Placental epithelial cell (primary cell): ENCODE results near the gene EFCAB6. TPM values are rescaled to one million over a fixed set of nuclear protein-coding genes. Genes with fewer than 3 reads are reported as not detected.

Experiments used
- small RNA-seq: library from RNA; depleted of rRNA; stranded (forward); fragments of <200 nt; gene quantifications from one replicate; pipeline ENCODE3, GENCODE V24; 2012
- total RNA-seq: library from RNA; depleted of rRNA; stranded (reverse); fragments of >200 nt; gene quantifications from 2 replicates; pipeline ENCODE4 v1.2.3, GENCODE V29; 2012

The EFCAB6 gene
- total RNA-seq = 2.5 and 3.5 TPM in 2 replicates

GRCh38 chr22:43812149-43812842, at the start of gene EFCAB6:
TSS of gene EFCAB6 (minus strand) at chr22:43812305. CDS start at chr22:43782318, 29,987 bp downstream.

Small RNAs within 50 kb of the gene (small RNA-seq; reads per million reads assigned to genes)
- gene HMGN2P9 = not detected

Other genes with a start within 250 kb of the EFCAB6 start
- 0.11 and 0.39 TPM in 2 replicates for gene SULT4A1, start 50.2 kb upstream of the EFCAB6 start, total RNA-seq
- not detected in 2 replicates for gene PNPLA5, start 79.7 kb upstream of the EFCAB6 start, total RNA-seq
- 0.39 and 0.98 TPM in 2 replicates for gene PNPLA3, start 111.5 kb upstream of the EFCAB6 start, total RNA-seq
- 44.4 and 51.5 TPM in 2 replicates for gene SAMM50, start 143.1 kb upstream of the EFCAB6 start, total RNA-seq
- 1.8 and 2.4 TPM in 2 replicates for gene PARVB, start 212.0 kb upstream of the EFCAB6 start, total RNA-seq